Measurements from ENCODE around the gene ZMAT5.

DNA sequence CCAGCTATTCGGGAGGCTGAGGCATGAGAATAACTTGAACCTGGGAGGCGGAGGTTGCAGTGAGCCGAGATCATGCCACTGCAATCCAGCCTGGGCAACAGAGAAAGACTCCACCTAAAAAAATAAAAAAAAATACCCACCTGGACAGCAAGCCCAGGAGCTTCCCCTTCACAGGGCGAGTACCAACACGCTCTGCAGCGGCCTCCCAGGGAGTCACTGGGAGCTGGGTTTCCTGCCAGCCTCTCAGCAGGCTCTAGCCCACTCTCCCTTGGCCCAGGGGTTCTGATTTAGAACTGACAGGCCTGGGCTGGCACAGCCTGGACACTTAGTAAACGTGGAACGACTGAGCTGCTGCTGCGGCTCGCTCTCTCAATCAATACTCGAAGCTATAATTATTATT lies 49.0 kb downstream of the ZMAT5 start:
- TF ChIP-seq, protein P1, sequence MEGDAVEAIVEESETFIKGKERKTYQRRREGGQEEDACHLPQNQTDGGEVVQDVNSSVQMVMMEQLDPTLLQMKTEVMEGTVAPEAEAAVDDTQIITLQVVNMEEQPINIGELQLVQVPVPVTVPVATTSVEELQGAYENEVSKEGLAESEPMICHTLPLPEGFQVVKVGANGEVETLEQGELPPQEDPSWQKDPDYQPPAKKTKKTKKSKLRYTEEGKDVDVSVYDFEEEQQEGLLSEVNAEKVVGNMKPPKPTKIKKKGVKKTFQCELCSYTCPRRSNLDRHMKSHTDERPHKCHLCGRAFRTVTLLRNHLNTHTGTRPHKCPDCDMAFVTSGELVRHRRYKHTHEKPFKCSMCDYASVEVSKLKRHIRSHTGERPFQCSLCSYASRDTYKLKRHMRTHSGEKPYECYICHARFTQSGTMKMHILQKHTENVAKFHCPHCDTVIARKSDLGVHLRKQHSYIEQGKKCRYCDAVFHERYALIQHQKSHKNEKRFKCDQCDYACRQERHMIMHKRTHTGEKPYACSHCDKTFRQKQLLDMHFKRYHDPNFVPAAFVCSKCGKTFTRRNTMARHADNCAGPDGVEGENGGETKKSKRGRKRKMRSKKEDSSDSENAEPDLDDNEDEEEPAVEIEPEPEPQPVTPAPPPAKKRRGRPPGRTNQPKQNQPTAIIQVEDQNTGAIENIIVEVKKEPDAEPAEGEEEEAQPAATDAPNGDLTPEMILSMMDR (IDR thresholded peaks at IDR 0.05): no peak
- no peak for TF ChIP-seq POLR2A (IDR thresholded peaks at IDR 0.05)
